GM19397 (cell line): Measurements from ENCODE around the gene COL5A1.

Experiments
- ATAC-seq: cut with Tn5 transposase; IDR thresholded peaks from one replicate; pipeline ENCODE4 v1.9.1; 2021; ENCODE audit warnings: mild to moderate bottlenecking, moderate library complexity; ENCODE audit not compliant: unreplicated experiment

The COL5A1 gene

GRCh38 chr9:134830126-134830525, 188.5 kb downstream of the COL5A1 start:
- ATAC-seq: no peak

- no peak for ATAC-seq
Observed at GRCh38 chr9:134830926-134831720, 189.5 kb downstream of the COL5A1 start.

- no peak for ATAC-seq
Observed at GRCh38 chr9:134832471-134832870, 190.9 kb downstream of the COL5A1 start.

GRCh38 chr9:134833294-134833880, 191.8 kb downstream of the COL5A1 start:
- no peak for ATAC-seq

GRCh38 chr9:134834217-134834956, 192.8 kb downstream of the COL5A1 start:
- ATAC-seq: no peak

- no peak for ATAC-seq
Observed at GRCh38 chr9:134834957-134835419, 193.4 kb downstream of the COL5A1 start.

- ATAC-seq: no peak
Observed at GRCh38 chr9:134835448-134835847, 193.8 kb downstream of the COL5A1 start.

- no peak for ATAC-seq
Observed at GRCh38 chr9:134835987-134836386, 194.4 kb downstream of the COL5A1 start.

- no peak for ATAC-seq
Observed at GRCh38 chr9:134836406-134836970, 194.9 kb downstream of the COL5A1 start.

GRCh38 chr9:134837529-134837928, 195.9 kb downstream of the COL5A1 start:
- no peak for ATAC-seq

GRCh38 chr9:134838651-134839454, 197.2 kb downstream of the COL5A1 start:
- ATAC-seq: no peak

GRCh38 chr9:134839455-134840125, 198.0 kb downstream of the COL5A1 start:
- no peak for ATAC-seq

- no peak for ATAC-seq
Observed at GRCh38 chr9:134840511-134840910, 198.9 kb downstream of the COL5A1 start.

- ATAC-seq: no peak
Observed at GRCh38 chr9:134841180-134841904, 199.7 kb downstream of the COL5A1 start.

- no peak for ATAC-seq
Observed at GRCh38 chr9:134842321-134842720, 200.7 kb downstream of the COL5A1 start.

GRCh38 chr9:134843740-134844139, 202.1 kb downstream of the COL5A1 start:
- no peak for ATAC-seq

- no peak for ATAC-seq
Observed at GRCh38 chr9:134844821-134845220, 203.2 kb downstream of the COL5A1 start.

GRCh38 chr9:134846187-134846586, 204.6 kb downstream of the COL5A1 start:
- no peak for ATAC-seq

- no peak for ATAC-seq
Observed at GRCh38 chr9:134846699-134847098, 205.1 kb downstream of the COL5A1 start.
